Measurements from ENCODE around the gene CFAP46. TPM values are rescaled to one million over a fixed set of nuclear protein-coding genes. Genes with fewer than 3 reads are reported as not detected.
"Not testable (repeated sequence)": the region's sequence is repeated elsewhere in the genome, so short reads cannot be mapped to it uniquely, and the experiment has no call there.

The CFAP46 gene
- polyA plus RNA-seq, 1 of the 3 experiments (the other 2 are of a cell fraction), result 3.9 TPM

GRCh38 chr10:132933308-132934042, 8.9 kb downstream of the CFAP46 start (continued):
- TF ChIP-seq TAF1 (IDR thresholded peaks at IDR 0.05; ENCODE audit: borderline replicate concordance, low read depth, low read length), result no peak
- no peak for TF ChIP-seq RXRA (IDR thresholded peaks at IDR 0.05; ENCODE audit: borderline replicate concordance, low read depth)
- no peak for TF ChIP-seq CHD2 (IDR thresholded peaks at IDR 0.05; ENCODE audit: low read length, partially characterized antibody)

- 90% methylated on average over 16 of the region's 25 CpGs for WGBS (ENCODE audit: low lambda C conversion rate)
- Histone ChIP-seq H3K4me1 (ENCODE audit: control insufficient read depth in 1 of 2, insufficient read depth in 2 of 2, low read depth in 1 of 2, low read length in 1 of 2) (no peaks in the 10 kb centered on the region; a peak in 1 of 4 replicates), H3K79me2 (ENCODE audit: insufficient read depth) (no peaks in the 10 kb centered on the region), H3K4me2 (no peak overlapping the region), H3F3A (replicated peaks; ENCODE audit: insufficient read depth) (no peaks in the 10 kb centered on the region), H3K9ac (no peak overlapping the region), H3K9me2 (no peaks in the 10 kb centered on the region), H3K36me3 (replicated peaks in 1 of 2; ENCODE audit: control insufficient read depth in 1 of 2, insufficient read depth in 2 of 2, low read length in 1 of 2) (peaks cover 0 to 2% of the 10 kb centered on the region in 2 experiments), H3K27ac (ENCODE audit: low read depth in 2 of 2, low read length in 1 of 2) (no peak overlapping the region), H3K9me3 (no peaks in the 10 kb centered on the region), H4K20me1 (ENCODE audit: insufficient read depth) (no peaks in the 10 kb centered on the region), H2AFZ (ENCODE audit: low read depth) (no peak overlapping the region), H3K4me3 (ENCODE audit: low read depth in 2 of 2, low read length in 1 of 2) (no peak overlapping the region), H3K27me3 (ENCODE audit: insufficient read depth) (no peaks in the 10 kb centered on the region)
- CTCF ChIA-PET, result no interaction called here
- no peak for TF ChIP-seq GABPA (IDR thresholded peaks at IDR 0.05; ENCODE audit: low read depth)
- TF ChIP-seq TAF1 (IDR thresholded peaks at IDR 0.05; ENCODE audit: borderline replicate concordance, low read depth, low read length), result no peak
- TF ChIP-seq TEAD4 (IDR thresholded peaks at IDR 0.05; ENCODE audit: borderline replicate concordance, insufficient read depth), result no peak
- no peak for TF ChIP-seq FOSL2 (IDR thresholded peaks at IDR 0.05; ENCODE audit: borderline replicate concordance, low read depth)
- TF ChIP-seq ELF1 (IDR thresholded peaks at IDR 0.05), result no peak
- no peak for TF ChIP-seq EZH2phosphoT487 (IDR thresholded peaks at IDR 0.05; ENCODE audit: borderline replicate concordance, low read depth)
- no peak for TF ChIP-seq RFX5 (IDR thresholded peaks at IDR 0.05; ENCODE audit: low read length)
- TF ChIP-seq RAD21 (IDR thresholded peaks at IDR 0.05; ENCODE audit: low read length), result no peak
- TF ChIP-seq MAX (IDR thresholded peaks at IDR 0.05; ENCODE audit: low read depth), result no peak
- no peak for TF ChIP-seq CTCF (IDR thresholded peaks at IDR 0.05)
- no peak for TF ChIP-seq NRF1 (IDR thresholded peaks at IDR 0.05; ENCODE audit: low read depth, low read length)
- no peak for TF ChIP-seq FOXM1 (IDR thresholded peaks at IDR 0.05; ENCODE audit: low read depth)
- no peak for TF ChIP-seq GATA2 (CRISPR knock-in tag; IDR thresholded peaks at IDR 0.05)
- TF ChIP-seq FOXJ3 (CRISPR knock-in tag; IDR thresholded peaks at IDR 0.05), result no peak
- TF ChIP-seq CHD2 (IDR thresholded peaks at IDR 0.05; ENCODE audit: low read length, partially characterized antibody), result no peak
- no peak for TF ChIP-seq PBX3 (IDR thresholded peaks at IDR 0.05)
- POLR2A ChIA-PET, result no interaction called here
- no peak for DNase-seq
These were observed 9.7 kb downstream of the CFAP46 start for GRCh38 chr10:132932461-132933307.

- H3K27ac ChIP-seq (ENCODE audit: low read depth in 2 of 2, low read length in 1 of 2); H3K4me1 ChIP-seq (ENCODE audit: control insufficient read depth in 1 of 2, insufficient read depth in 2 of 2, low read depth in 1 of 2, low read length in 1 of 2); POLR2A ChIA-PET; DNase-seq; H3K4me2 ChIP-seq; H3K36me3 ChIP-seq (replicated peaks in 1 of 2; ENCODE audit: control insufficient read depth in 1 of 2, insufficient read depth in 2 of 2, low read length in 1 of 2); H3K4me3 ChIP-seq (ENCODE audit: low read depth in 2 of 2, low read length in 1 of 2); H3K9me2 ChIP-seq; H3K79me2 ChIP-seq (ENCODE audit: insufficient read depth); H3K9ac ChIP-seq; H3K9me3 ChIP-seq; H3K27me3 ChIP-seq (ENCODE audit: insufficient read depth); H2AFZ ChIP-seq (ENCODE audit: low read depth); CTCF ChIA-PET; H4K20me1 ChIP-seq (ENCODE audit: insufficient read depth); H3F3A ChIP-seq (replicated peaks; ENCODE audit: insufficient read depth): not testable (repeated sequence)
- 93% methylated on average over 5 of the region's 6 CpGs for WGBS (ENCODE audit: low lambda C conversion rate)
These were observed 10.8 kb downstream of the CFAP46 start for GRCh38 chr10:132931258-132932250.
